Panc1 (cell line): ENCODE measurements around the gene FAM83G. TPM values are rescaled to one million over a fixed set of nuclear protein-coding genes. Genes with fewer than 3 reads are reported as not detected.

Experiments used
- ATAC-seq: fragments of 200-7000 bp; cut with Tn5 transposase; 2 replicates; pipeline ENCODE4 v1.9.1; 2020; ENCODE audit warnings: mild to moderate bottlenecking, moderate library complexity
- BruUV-seq: library from RNA; stranded (reverse); fragments of 400-500 nt; replicated peaks from 2 replicates; lab custom pipeline; 2021; lab: Mats Ljungman, UMichigan
- CTCF ChIA-PET: fragments of 300-600 bp; sonication (Branson Sonifier 250); formaldehyde crosslinking; loops from one replicate; lab custom pipeline; 2022; ENCODE audit warnings: antibody characterized with exemption; lab: Charles Lee
- POLR2A ChIA-PET: fragments of 300-600 bp; sonication (Branson Sonifier 250); formaldehyde crosslinking; loops from one replicate; lab custom pipeline; 2022; ENCODE audit warnings: antibody characterized with exemption; lab: Charles Lee
- DNase-seq: peaks from one replicate; pipeline ENCODE4 v3.0.0-alpha.2; 2010; ENCODE audit warnings: low read depth, low spot score
- H3K27ac ChIP-seq: 2 replicates; pipeline ENCODE4 v1.5.1; 2011; ENCODE audit warnings: mild to moderate bottlenecking, low read length, inconsistent platforms
- H3K27me3 ChIP-seq: fragments of 200-500 bp; sonication (Bioruptor generic); 2 replicates; pipeline ENCODE4 v1.6.0; 2014; ENCODE audit warnings: low read length, inconsistent platforms; ENCODE audit not compliant: control insufficient read depth, insufficient read depth
- H3K36me3 ChIP-seq: fragments of 200-500 bp; sonication (Bioruptor generic); 2 replicates; pipeline ENCODE4 v1.5.1; 2014; ENCODE audit warnings: inconsistent platforms, mild to moderate bottlenecking, low read length, moderate library complexity; ENCODE audit not compliant: control insufficient read depth, insufficient read depth
- H3K4me1 ChIP-seq: 2 replicates; pipeline ENCODE4 v1.5.1; 2011; ENCODE audit warnings: inconsistent platforms, mild to moderate bottlenecking, low read length, moderate library complexity; ENCODE audit not compliant: control insufficient read depth, insufficient read depth
- H3K4me3 ChIP-seq, 2 experiments: 2 replicates each; pipeline ENCODE4 v1.5.1; 2011 to 2012; ENCODE audit warnings: low read depth in 2 of 2, low read length in 2 of 2, mild to moderate bottlenecking in 2 of 2, inconsistent platforms in 1 of 2, moderate library complexity in 1 of 2
- H3K9me3 ChIP-seq: fragments of 200-500 bp; sonication (Bioruptor generic); 2 replicates; pipeline ENCODE4 v1.5.1; 2014; ENCODE audit warnings: low read depth, mild to moderate bottlenecking, inconsistent platforms, low read length, moderate library complexity; ENCODE audit not compliant: control insufficient read depth, insufficient read depth
- POLR2AphosphoS5 ChIP-seq: IDR thresholded peaks from 2 replicates; pipeline ENCODE4 v1.6.1; 2012; ENCODE audit warnings: mild to moderate bottlenecking, low read depth, low read length, moderate library complexity
- SIN3A ChIP-seq: IDR thresholded peaks from 2 replicates; pipeline ENCODE4 v1.6.1; 2012; ENCODE audit warnings: low read depth, mild to moderate bottlenecking, low read length, moderate library complexity, borderline replicate concordance; ENCODE audit not compliant: insufficient read depth
- TCF7L2 ChIP-seq: IDR thresholded peaks from 2 replicates; pipeline ENCODE4 v1.6.1; 2011; ENCODE audit warnings: mild to moderate bottlenecking, low read depth, low read length, inconsistent platforms
- in situ Hi-C: cut with HindIII; loops from 2 replicates; pipeline ENCODE4 v1.10.0; 2016; ENCODE audit warnings: low sequenced_read_pairs, low pct_unique_long_range_greater_than_20kb
- intact Hi-C: fragments of 100-400 bp; cut with micrococcal nuclease; formaldehyde crosslinking; loops from one replicate; pipeline ENCODE4 v1.10.0; 2022; ENCODE audit not compliant: unreplicated experiment
- total RNA-seq: library from RNA; stranded (reverse); gene quantifications from one replicate; pipeline ENCODE4 v1.2.1, GENCODE V29; 2021; ENCODE audit not compliant: unreplicated experiment
- TF ChIP-seq, protein P1 (sequence below), 2 experiments: IDR thresholded peaks; 2 replicates each; pipeline ENCODE4 v1.6.1; 2011 to 2012; ENCODE audit warnings: low read depth in 2 of 2, control low read depth in 1 of 2, low read length in 1 of 2, mild to moderate bottlenecking in 1 of 2, moderate library complexity in 1 of 2; ENCODE audit not compliant: insufficient read depth in 1 of 2
- TF ChIP-seq, protein P2 (sequence below): fragments of 450-650 bp; IDR thresholded peaks from 2 replicates; pipeline ENCODE4 v1.5.1; 2017; ENCODE audit warnings: mild to moderate bottlenecking

The FAM83G gene
- total RNA-seq, 1 experiment from 2014 or later = 17.3 TPM

GRCh38 chr17:18962494-18962815 lies 42.1 kb downstream of the FAM83G start:
- intact Hi-C loops = no loop called here
- no peaks in the 10 kb centered on the region for H3K36me3 ChIP-seq
- no TSS peak for BruUV-seq
- DNase-seq (no peak), ATAC-seq (no peak)
- POLR2A ChIA-PET = no interaction called here
- in situ Hi-C loops = no loop called here
- CTCF ChIA-PET = interaction anchor here (0.8 to 1.2 kb wide), 2 partner anchors 13 to 60 kb away, joined by 3 read pairs; no protein-coding TSS in a partner anchor
- H3K4me3 ChIP-seq = no peak overlapping the region
- TF ChIP-seq SIN3A = no peak
- TF ChIP-seq, protein P1, sequence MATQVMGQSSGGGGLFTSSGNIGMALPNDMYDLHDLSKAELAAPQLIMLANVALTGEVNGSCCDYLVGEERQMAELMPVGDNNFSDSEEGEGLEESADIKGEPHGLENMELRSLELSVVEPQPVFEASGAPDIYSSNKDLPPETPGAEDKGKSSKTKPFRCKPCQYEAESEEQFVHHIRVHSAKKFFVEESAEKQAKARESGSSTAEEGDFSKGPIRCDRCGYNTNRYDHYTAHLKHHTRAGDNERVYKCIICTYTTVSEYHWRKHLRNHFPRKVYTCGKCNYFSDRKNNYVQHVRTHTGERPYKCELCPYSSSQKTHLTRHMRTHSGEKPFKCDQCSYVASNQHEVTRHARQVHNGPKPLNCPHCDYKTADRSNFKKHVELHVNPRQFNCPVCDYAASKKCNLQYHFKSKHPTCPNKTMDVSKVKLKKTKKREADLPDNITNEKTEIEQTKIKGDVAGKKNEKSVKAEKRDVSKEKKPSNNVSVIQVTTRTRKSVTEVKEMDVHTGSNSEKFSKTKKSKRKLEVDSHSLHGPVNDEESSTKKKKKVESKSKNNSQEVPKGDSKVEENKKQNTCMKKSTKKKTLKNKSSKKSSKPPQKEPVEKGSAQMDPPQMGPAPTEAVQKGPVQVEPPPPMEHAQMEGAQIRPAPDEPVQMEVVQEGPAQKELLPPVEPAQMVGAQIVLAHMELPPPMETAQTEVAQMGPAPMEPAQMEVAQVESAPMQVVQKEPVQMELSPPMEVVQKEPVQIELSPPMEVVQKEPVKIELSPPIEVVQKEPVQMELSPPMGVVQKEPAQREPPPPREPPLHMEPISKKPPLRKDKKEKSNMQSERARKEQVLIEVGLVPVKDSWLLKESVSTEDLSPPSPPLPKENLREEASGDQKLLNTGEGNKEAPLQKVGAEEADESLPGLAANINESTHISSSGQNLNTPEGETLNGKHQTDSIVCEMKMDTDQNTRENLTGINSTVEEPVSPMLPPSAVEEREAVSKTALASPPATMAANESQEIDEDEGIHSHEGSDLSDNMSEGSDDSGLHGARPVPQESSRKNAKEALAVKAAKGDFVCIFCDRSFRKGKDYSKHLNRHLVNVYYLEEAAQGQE (IDR thresholded peaks at IDR 0.05; ENCODE audit: insufficient read depth in 1 of 2, low read depth in 2 of 2, low read length in 1 of 2) = no peak
- TF ChIP-seq, protein P2, sequence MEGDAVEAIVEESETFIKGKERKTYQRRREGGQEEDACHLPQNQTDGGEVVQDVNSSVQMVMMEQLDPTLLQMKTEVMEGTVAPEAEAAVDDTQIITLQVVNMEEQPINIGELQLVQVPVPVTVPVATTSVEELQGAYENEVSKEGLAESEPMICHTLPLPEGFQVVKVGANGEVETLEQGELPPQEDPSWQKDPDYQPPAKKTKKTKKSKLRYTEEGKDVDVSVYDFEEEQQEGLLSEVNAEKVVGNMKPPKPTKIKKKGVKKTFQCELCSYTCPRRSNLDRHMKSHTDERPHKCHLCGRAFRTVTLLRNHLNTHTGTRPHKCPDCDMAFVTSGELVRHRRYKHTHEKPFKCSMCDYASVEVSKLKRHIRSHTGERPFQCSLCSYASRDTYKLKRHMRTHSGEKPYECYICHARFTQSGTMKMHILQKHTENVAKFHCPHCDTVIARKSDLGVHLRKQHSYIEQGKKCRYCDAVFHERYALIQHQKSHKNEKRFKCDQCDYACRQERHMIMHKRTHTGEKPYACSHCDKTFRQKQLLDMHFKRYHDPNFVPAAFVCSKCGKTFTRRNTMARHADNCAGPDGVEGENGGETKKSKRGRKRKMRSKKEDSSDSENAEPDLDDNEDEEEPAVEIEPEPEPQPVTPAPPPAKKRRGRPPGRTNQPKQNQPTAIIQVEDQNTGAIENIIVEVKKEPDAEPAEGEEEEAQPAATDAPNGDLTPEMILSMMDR = no peak
- no peak for TF ChIP-seq TCF7L2
- no peak for TF ChIP-seq POLR2AphosphoS5
- H3K27ac ChIP-seq = no peak overlapping the region
- no peaks in the 10 kb centered on the region for H3K9me3 ChIP-seq
- H3K4me1 ChIP-seq = peaks cover 4% of the 10 kb centered on the region; the same call in 1 of the 2 replicates
- H3K27me3 ChIP-seq = no peaks in the 10 kb centered on the region

DNA sequence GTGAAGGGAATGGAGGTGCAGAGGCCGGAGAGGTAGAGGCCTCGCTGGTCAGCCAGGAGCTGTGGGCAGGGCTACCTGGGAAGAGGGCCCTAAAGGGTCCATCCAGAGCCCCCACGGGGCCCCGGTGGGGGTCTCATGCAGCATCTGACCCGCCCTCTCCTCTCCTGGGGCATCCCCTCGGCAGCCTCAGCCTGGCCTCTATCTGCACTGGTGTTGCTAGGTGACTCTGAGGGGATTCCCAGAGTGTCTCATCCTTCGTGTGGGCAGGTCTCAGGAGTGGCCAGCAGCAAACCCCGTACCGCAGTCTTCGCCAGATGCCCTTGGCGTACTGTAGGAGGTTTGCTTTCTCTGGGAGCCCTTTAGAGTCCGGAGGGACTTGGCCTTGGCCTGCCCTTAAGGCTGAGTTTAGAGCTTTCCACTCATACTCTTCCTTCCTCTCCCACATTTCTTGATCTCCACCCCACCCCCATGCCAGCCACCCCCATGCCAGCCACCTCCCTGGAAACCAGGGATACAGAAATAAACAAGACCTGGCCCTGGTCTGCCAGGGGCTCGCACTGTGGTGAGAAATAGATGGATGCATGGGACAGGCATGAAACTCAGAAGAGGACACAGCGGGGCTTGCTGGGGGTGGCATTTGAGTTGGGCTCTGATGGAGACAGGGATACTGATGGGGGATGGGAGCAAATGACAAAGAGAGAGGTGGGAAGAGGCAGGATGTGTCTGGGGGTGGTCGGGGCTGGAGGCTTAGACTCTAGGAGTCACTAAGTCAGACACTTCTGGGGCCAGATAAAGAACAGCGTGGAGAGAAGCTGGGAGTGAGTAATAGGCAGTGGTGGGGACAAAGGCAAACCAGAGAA lies 42.7 kb downstream of the FAM83G start:
- Histone ChIP-seq H3K36me3 (no peaks in the 10 kb centered on the region), H3K27me3 (no peaks in the 10 kb centered on the region), H3K4me1 (peaks cover 4% of the 10 kb centered on the region; the same call in 1 of the 2 replicates), H3K4me3 (no peak overlapping the region), H3K9me3 (no peaks in the 10 kb centered on the region), H3K27ac (no peak overlapping the region)
- intact Hi-C loops (no loop called here), in situ Hi-C loops (no loop called here)
- no TSS peak for BruUV-seq
- ATAC-seq (no peak), DNase-seq (no peak)
- ChIA-PET CTCF (interaction anchor here (0.6 to 1.5 kb wide), 6 partner anchors 8 to 912 kb away, joined by 3 to 6 read pairs (median 3); partner anchors contain the start of gene SLC5A10), POLR2A (no interaction called here)
- TF ChIP-seq TCF7L2 = no peak
- no peak for TF ChIP-seq POLR2AphosphoS5
